A549 (cell line): ENCODE data around the gene C1orf35. TPM values are rescaled to one million over a fixed set of nuclear protein-coding genes. Genes with fewer than 3 reads are reported as not detected.

Experiments used
- ATAC-seq, 2 experiments: fragments of 200-7000 bp in 1 of 2; fragments of >200 bp in 1 of 2; cut with Nextera tagmentation in 1 of 2; cut with Tn5 transposase in 1 of 2; 3 replicates each; pipeline versions ENCODE4 v1.8.0 to v1.9.1; 2018 to 2020; ENCODE audit warnings: mild to moderate bottlenecking in 1 of 2, moderate library complexity in 1 of 2
- CTCF ChIA-PET: fragments of 300-600 bp; sonication (Branson Sonifier 250); formaldehyde crosslinking; extraction: SDS; loops from one replicate; lab custom pipeline; 2021; ENCODE audit warnings: antibody characterized with exemption, inconsistent platforms; lab: Yijun Ruan, JAX
- POLR2A ChIA-PET: fragments of 350-600 bp; formaldehyde crosslinking; extraction: SDS; loops from one replicate; lab custom pipeline; 2021; ENCODE audit warnings: antibody characterized with exemption, inconsistent platforms; lab: Yijun Ruan, JAX
- DNase-seq, 2 experiments: peaks; one replicate each; pipeline versions ENCODE4 v3.0.0 to v3.0.0-alpha.2; 2011 to 2016; ENCODE audit warnings: low read depth in 1 of 2, low spot score in 1 of 2
- FAIRE-seq: peaks from 2 replicates; lab custom pipeline; 2011; peaks lifted over from hg19 to GRCh38; lab: Jason Lieb, UNC
- H3K27ac ChIP-seq, 2 experiments: fragments of >200 bp; sonication (Bioruptor Twin); formaldehyde crosslinking; 3 replicates each; pipeline ENCODE4 v1.5.1; 2016 to 2017
- H3K4me1 ChIP-seq: fragments of >200 bp; sonication (Bioruptor Twin); formaldehyde crosslinking; 3 replicates; pipeline ENCODE4 v1.6.1; 2016
- H3K4me2 ChIP-seq: fragments of >200 bp; sonication (Bioruptor Twin); formaldehyde crosslinking; 3 replicates; pipeline ENCODE4 v1.6.1; 2016
- H3K4me3 ChIP-seq: fragments of >200 bp; sonication (Bioruptor Twin); formaldehyde crosslinking; 3 replicates; pipeline ENCODE4 v1.5.1; 2016
- H3K9me3 ChIP-seq: fragments of >200 bp; sonication (Bioruptor Twin); formaldehyde crosslinking; 3 replicates; pipeline ENCODE4 v1.6.1; 2016
- BHLHE40 ChIP-seq: IDR thresholded peaks from 2 replicates; pipeline ENCODE4 v1.6.1; 2012; ENCODE audit warnings: low read depth, low read length, inconsistent platforms
- CBX2 ChIP-seq: fragments of 200-600 bp; sonication (generic); IDR thresholded peaks from 2 replicates; pipeline ENCODE4 v1.6.1; 2016; ENCODE audit warnings: low read depth, mild to moderate bottlenecking, borderline replicate concordance
- CHD4 ChIP-seq: fragments of 200-600 bp; sonication (generic); IDR thresholded peaks from 2 replicates; pipeline ENCODE4 v1.6.1; 2016; ENCODE audit warnings: antibody characterized with exemption, mild to moderate bottlenecking, borderline replicate concordance
- EHF ChIP-seq: fragments of 250-450 bp; sonication (Bioruptor Pico); IDR thresholded peaks from 2 replicates; pipeline ENCODE4 v1.5.0; 2020; ENCODE audit warnings: mild to moderate bottlenecking
- EHMT2 ChIP-seq: fragments of 200-600 bp; sonication (generic); IDR thresholded peaks from 2 replicates; pipeline ENCODE4 v1.6.1; 2016; ENCODE audit warnings: antibody characterized with exemption, low read depth, mild to moderate bottlenecking, moderate library complexity
- EP300 ChIP-seq, 2 experiments: fragments of >200 bp; sonication (Bioruptor Twin); formaldehyde crosslinking; IDR thresholded peaks; 2 replicates in 1 of 2; 3 replicates in 1 of 2; pipeline ENCODE4 v1.6.1; 2016 to 2017
- HOXB13 ChIP-seq: fragments of 250-450 bp; sonication (Bioruptor Pico); IDR thresholded peaks from 2 replicates; pipeline ENCODE4 v1.5.0; 2020; ENCODE audit warnings: low read depth, mild to moderate bottlenecking, moderate library complexity
- HOXB5 ChIP-seq: fragments of 250-450 bp; sonication (Bioruptor Pico); IDR thresholded peaks from 2 replicates; pipeline ENCODE4 v1.5.0; 2020; ENCODE audit warnings: mild to moderate bottlenecking, moderate library complexity
- KDM5A ChIP-seq: fragments of 200-600 bp; sonication (generic); IDR thresholded peaks from 2 replicates; pipeline ENCODE4 v1.6.1; 2016; ENCODE audit warnings: antibody characterized with exemption, mild to moderate bottlenecking
- MAZ ChIP-seq: fragments of 150-350 bp; IDR thresholded peaks from 2 replicates; pipeline ENCODE4 v1.6.1; 2014; ENCODE audit warnings: antibody characterized with exemption, low read depth, low read length, borderline replicate concordance
- MYC ChIP-seq: IDR thresholded peaks from 2 replicates; pipeline ENCODE4 v1.6.1; 2012; ENCODE audit warnings: mild to moderate bottlenecking, inconsistent platforms, low read length, improper control_type of control experiment, borderline replicate concordance
- NFE2L2 ChIP-seq: fragments of 150-350 bp; conservative IDR thresholded peaks from 2 replicates; pipeline ENCODE4 v1.6.1; 2014; ENCODE audit warnings: low read length
- NPAS2 ChIP-seq: fragments of 250-450 bp; sonication (Bioruptor Pico); IDR thresholded peaks from 2 replicates; pipeline ENCODE4 v1.8.0; 2022; ENCODE audit warnings: mild to moderate bottlenecking, moderate library complexity, borderline replicate concordance
- POLR2AphosphoS2 ChIP-seq: conservative IDR thresholded peaks from 2 replicates; pipeline ENCODE4 v1.6.1; 2012; ENCODE audit warnings: low read length, improper control_type of control experiment, inconsistent platforms
- RCOR1 ChIP-seq: fragments of 150-350 bp; IDR thresholded peaks from 2 replicates; pipeline ENCODE4 v1.6.1; 2014; ENCODE audit warnings: antibody characterized with exemption, low read length, low read depth
- RFX5 ChIP-seq: fragments of 450-650 bp; IDR thresholded peaks from 2 replicates; pipeline ENCODE4 v1.7.1; 2014; ENCODE audit warnings: antibody characterized with exemption, mild to moderate bottlenecking, moderate library complexity
- RNF2 ChIP-seq: fragments of 200-600 bp; sonication (generic); IDR thresholded peaks from 2 replicates; pipeline ENCODE4 v1.6.1; 2016; ENCODE audit warnings: low read depth, mild to moderate bottlenecking, antibody characterized with exemption, moderate library complexity, borderline replicate concordance
- TFCP2L1 ChIP-seq: fragments of 250-450 bp; sonication (Bioruptor Pico); IDR thresholded peaks from 2 replicates; pipeline ENCODE4 v1.5.0; 2021; ENCODE audit warnings: mild to moderate bottlenecking
- TP53 ChIP-seq: fragments of 250-450 bp; sonication (Bioruptor Pico); IDR thresholded peaks from 2 replicates; pipeline ENCODE4 v1.5.0; 2021; ENCODE audit warnings: mild to moderate bottlenecking, moderate library complexity
- ZC3H11A ChIP-seq: fragments of 450-650 bp; IDR thresholded peaks from 2 replicates; pipeline ENCODE4 v1.6.1; 2014; ENCODE audit warnings: antibody characterized with exemption, mild to moderate bottlenecking
- ZNF302 ChIP-seq: fragments of 250-450 bp; sonication (Bioruptor Pico); IDR thresholded peaks from 2 replicates; pipeline ENCODE4 v1.9.0; 2021; ENCODE audit warnings: inconsistent platforms, mild to moderate bottlenecking, moderate library complexity
- WGBS: methylation state at CpG from one replicate; pipeline ENCODE4 v1.1.6; 2017; ENCODE audit errors: missing lambda C conversion rate; 5-methylcytosine and 5-hydroxymethylcytosine counted together
- polyA plus RNA-seq, 4 experiments: library from polyadenylated mRNA; depleted of rRNA in 3 of 4; stranded (reverse); fragments of >200 nt; fragmentation: RNase III in 1 of 4; extraction: RNeasy Plus Mini Kit Qiagen cat#74134 plus additional on column Dnase treatment in 1 of 4; gene quantifications; 2 replicates in 3 of 4; 3 replicates in 1 of 4; pipeline ENCODE4 v1.2.3, GENCODE V29; 2011 to 2017
- TF ChIP-seq, protein P1 (sequence below): fragments of 150-350 bp; IDR thresholded peaks from 2 replicates; pipeline ENCODE4 v1.6.1; 2014; ENCODE audit warnings: low read depth, mild to moderate bottlenecking, low read length
- TF ChIP-seq, protein P2 (sequence below): fragments of 250-450 bp; sonication (Bioruptor Pico); IDR thresholded peaks from 2 replicates; pipeline ENCODE4 v1.5.0; 2020; ENCODE audit warnings: low read depth, mild to moderate bottlenecking, moderate library complexity

The C1orf35 gene
- polyA plus RNA-seq, 2 of the 4 experiments (the other 2 are of a cell fraction): 9.8 to 28.9 TPM

DNA sequence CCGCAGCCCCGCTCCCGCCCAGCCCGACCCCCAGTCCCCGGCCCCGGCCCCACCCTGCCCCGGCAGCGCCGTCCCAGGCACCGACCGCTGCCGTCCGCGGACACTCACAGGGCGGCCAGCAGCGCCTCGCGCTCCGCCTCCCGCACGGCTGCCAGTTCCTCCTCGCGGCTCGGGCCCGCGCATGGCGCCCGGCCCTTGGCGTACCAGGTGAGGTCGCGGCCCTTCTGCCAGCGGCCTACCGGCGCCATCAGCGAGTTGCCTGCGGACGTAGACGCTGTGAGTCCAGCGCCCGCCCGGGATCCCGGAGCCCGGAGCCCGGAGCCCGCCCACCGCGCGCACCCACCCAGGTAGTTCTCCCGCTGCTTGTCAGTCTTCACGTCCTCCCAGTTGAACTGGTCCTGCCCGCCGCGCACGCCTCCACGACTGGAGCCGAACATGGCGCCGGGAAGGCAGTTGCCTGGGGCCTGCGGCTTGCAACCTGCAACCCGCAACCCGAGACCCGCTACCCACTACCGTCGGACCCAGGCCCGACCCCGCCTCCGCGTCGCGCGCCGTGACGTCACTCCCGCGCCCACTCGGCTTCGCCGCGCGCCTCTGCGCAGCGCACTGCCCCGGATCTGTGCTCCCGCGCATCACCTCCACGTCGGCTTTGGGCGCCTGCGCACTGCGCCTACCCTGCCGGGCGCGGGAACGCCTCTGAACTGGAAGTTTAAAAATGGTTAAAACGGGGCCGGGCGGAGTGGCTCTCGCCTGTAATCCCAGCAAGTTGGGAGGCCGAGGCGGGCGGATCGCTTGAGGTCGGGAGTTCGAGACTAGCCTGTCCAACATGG lies at the start of gene C1orf35 (continued):
- TF ChIP-seq, protein P1, sequence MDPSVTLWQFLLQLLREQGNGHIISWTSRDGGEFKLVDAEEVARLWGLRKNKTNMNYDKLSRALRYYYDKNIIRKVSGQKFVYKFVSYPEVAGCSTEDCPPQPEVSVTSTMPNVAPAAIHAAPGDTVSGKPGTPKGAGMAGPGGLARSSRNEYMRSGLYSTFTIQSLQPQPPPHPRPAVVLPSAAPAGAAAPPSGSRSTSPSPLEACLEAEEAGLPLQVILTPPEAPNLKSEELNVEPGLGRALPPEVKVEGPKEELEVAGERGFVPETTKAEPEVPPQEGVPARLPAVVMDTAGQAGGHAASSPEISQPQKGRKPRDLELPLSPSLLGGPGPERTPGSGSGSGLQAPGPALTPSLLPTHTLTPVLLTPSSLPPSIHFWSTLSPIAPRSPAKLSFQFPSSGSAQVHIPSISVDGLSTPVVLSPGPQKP: no peak
- no peak for TF ChIP-seq HOXB13
- TF ChIP-seq EHF: no peak
- TF ChIP-seq EP300 (IDR thresholded peaks at IDR 0.05): no peak
- TF ChIP-seq EHMT2: no peak
- no peak for TF ChIP-seq NFE2L2
- TF ChIP-seq MYC: no peak
- no peak for TF ChIP-seq HOXB5 (CRISPR knock-in tag)
- TF ChIP-seq, all 56 proteins: peak for 11

DNA sequence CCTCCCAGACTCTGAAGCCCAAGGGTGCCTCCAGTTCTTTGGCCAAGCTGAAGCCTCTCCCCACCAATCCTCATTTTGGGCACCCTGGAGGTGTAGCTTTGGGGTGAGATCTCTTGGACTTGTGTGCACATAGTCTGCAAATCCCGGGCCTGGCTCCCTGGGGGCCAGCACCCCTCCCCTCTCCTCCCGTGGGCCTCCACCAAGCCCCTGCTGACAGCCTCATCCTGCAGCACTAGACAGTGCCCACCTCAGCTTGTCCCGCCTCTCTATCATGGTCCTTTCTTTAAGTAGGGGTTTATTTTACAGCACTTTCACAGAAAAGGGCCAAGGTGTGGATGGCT lies 49.8 kb upstream of the C1orf35 start:
- TF ChIP-seq BHLHE40 (no peak), EHMT2 (no peak), CHD4 (no peak), TP53 (CRISPR knock-in tag) (no peak), HOXB13 (no peak), RFX5 (no peak), ZNF302 (CRISPR knock-in tag) (no peak), CBX2 (no peak), KDM5A (no peak), ZC3H11A (no peak), RNF2 (no peak)
- H3K9me3 ChIP-seq: no peaks in the 10 kb centered on the region
- ATAC-seq: no peak
- ChIA-PET CTCF (interaction anchor here (8.2 kb wide), 1 partner anchor 13 kb away, joined by 89 read pairs; the partner anchor contains the start of gene IBA57), POLR2A (interaction anchor here (4.0 kb wide), 1 partner anchor 12 kb away, joined by 35 read pairs; the partner anchor contains the start of gene IBA57)
- no peak for DNase-seq
- no peak overlapping the region for H3K27ac ChIP-seq
- H3K4me3 ChIP-seq: no peak overlapping the region
- H3K4me2 ChIP-seq: no peak overlapping the region
- peaks cover 5% of the 10 kb centered on the region; the same call in 1 of the 3 replicates for H3K4me1 ChIP-seq
- WGBS: 79% methylated on average over 3 of the region's 3 CpGs
- no peak for FAIRE-seq

DNA sequence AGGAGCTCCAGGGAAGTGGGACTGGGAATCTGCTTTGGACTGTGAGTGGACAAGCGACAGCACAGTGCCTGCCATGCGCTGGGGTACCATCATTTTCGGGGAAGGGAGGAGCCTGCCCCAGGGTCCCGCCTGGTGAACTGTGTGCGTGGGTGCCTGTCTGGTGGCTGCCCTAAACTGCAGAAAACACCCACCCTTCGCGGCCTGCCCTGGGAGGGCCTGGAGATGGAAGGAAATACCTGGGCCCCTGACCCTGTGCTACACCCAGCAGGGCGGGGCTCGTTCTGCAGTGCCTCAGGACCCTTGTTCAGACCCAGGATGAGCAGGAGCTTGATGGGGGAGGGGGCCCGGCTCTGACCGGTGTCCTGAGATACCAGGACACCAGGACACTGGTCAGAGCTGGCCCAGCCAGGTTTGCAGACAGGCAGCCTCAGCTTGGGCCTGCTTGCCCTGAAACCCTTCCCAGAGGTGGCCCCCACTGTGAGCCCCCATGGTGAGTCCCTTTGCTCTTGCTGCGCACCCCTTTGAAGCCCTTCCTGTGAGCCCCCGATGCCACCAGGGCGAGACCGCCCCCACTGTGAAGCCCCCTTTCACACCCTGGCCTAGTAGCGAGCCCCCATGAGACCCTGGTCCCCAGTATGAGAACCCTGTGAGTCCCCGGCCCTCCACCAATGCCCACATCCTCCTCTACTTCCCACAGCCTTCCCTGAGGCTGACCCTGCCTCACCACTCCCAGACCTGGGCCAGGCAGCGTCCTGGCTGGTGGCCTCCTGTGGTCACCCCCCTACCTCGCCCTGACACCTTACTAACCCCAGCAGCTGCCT lies 49.2 kb upstream of the C1orf35 start:
- 79% methylated on average over 14 of the region's 19 CpGs for WGBS
- ATAC-seq (no peak), DNase-seq (no peak), FAIRE-seq (no peak)
- no peaks in the 10 kb centered on the region for H3K9me3 ChIP-seq
- H3K4me1 ChIP-seq: peaks cover 5% of the 10 kb centered on the region; the same call in 1 of the 3 replicates
- no peak overlapping the region for H3K27ac ChIP-seq
- no peak overlapping the region for H3K4me2 ChIP-seq
- TF ChIP-seq, protein P2, sequence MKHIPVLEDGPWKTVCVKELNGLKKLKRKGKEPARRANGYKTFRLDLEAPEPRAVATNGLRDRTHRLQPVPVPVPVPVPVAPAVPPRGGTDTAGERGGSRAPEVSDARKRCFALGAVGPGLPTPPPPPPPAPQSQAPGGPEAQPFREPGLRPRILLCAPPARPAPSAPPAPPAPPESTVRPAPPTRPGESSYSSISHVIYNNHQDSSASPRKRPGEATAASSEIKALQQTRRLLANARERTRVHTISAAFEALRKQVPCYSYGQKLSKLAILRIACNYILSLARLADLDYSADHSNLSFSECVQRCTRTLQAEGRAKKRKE: no peak
- TF ChIP-seq POLR2AphosphoS2 (no peak), MAZ (no peak), RCOR1 (no peak), TFCP2L1 (no peak), NPAS2 (CRISPR knock-in tag) (no peak)
- ChIA-PET CTCF (interaction anchor here (1.5 to 8.2 kb wide), 3 partner anchors 13 to 22 kb away, joined by 4 to 89 read pairs (median 5); partner anchors contain the start of gene IBA57), POLR2A (interaction anchor here (4.0 kb wide), 1 partner anchor 13 kb away, joined by 35 read pairs; the partner anchor contains the start of gene IBA57)
- no peak overlapping the region for H3K4me3 ChIP-seq
